Activated T-cell treated with anti-CD3 and anti-CD28 coated beads for 1 hour (primary cell): ENCODE results near the gene HTR4.

Source experiments
- DNase-seq: peaks from one replicate; pipeline ENCODE4 v3.0.0-alpha.2; 2020; ENCODE audit warnings: low read depth

HTR4 gene

GRCh38 chr5:148663509-148663908 is 9.2 kb upstream of the HTR4 start:
- DNase-seq: no peak

- DNase-seq: no peak
Measured at GRCh38 chr5:148660346-148660660, 6.0 kb upstream of the HTR4 start.

GRCh38 chr5:148659641-148660345 is 5.5 kb upstream of the HTR4 start:
- DNase-seq: no peak

GRCh38 chr5:148653291-148653835 is 964 bp downstream of the HTR4 start:
- no peak for DNase-seq

GRCh38 chr5:148651528-148651927 is 2.8 kb downstream of the HTR4 start:
- no peak for DNase-seq

- DNase-seq: no peak
Measured at GRCh38 chr5:148645527-148645926, 8.8 kb downstream of the HTR4 start.

GRCh38 chr5:148641735-148642134 is 12.6 kb downstream of the HTR4 start:
- DNase-seq: no peak

- DNase-seq: no peak
Measured at GRCh38 chr5:148640471-148640870, 13.9 kb downstream of the HTR4 start.

GRCh38 chr5:148639081-148639480 is 15.2 kb downstream of the HTR4 start:
- no peak for DNase-seq

- no peak for DNase-seq
Measured at GRCh38 chr5:148636353-148636752, 18.0 kb downstream of the HTR4 start.

GRCh38 chr5:148635321-148636083 is 18.8 kb downstream of the HTR4 start:
- DNase-seq: no peak

- no peak for DNase-seq
Measured at GRCh38 chr5:148633067-148633377, 21.3 kb downstream of the HTR4 start.

GRCh38 chr5:148632255-148633066 is 21.9 kb downstream of the HTR4 start:
- DNase-seq: no peak

GRCh38 chr5:148626986-148627385 is 27.3 kb downstream of the HTR4 start:
- DNase-seq: no peak

GRCh38 chr5:148626081-148626613 is 28.2 kb downstream of the HTR4 start:
- DNase-seq: no peak

GRCh38 chr5:148625250-148625649 is 29.1 kb downstream of the HTR4 start:
- DNase-seq: no peak

- DNase-seq: no peak
Measured at GRCh38 chr5:148623741-148624140, 30.6 kb downstream of the HTR4 start.

- no peak for DNase-seq
Measured at GRCh38 chr5:148623101-148623500, 31.2 kb downstream of the HTR4 start.

GRCh38 chr5:148620696-148621095 is 33.6 kb downstream of the HTR4 start:
- no peak for DNase-seq

GRCh38 chr5:148620091-148620490 is 34.2 kb downstream of the HTR4 start:
- DNase-seq: no peak

GRCh38 chr5:148619484-148619883 is 34.8 kb downstream of the HTR4 start:
- DNase-seq: no peak

- no peak for DNase-seq
Measured at GRCh38 chr5:148615644-148616275, 38.6 kb downstream of the HTR4 start.
